AG04450 (cell line): ENCODE data around the gene FLOT2. TPM values are rescaled to one million over a fixed set of nuclear protein-coding genes. Genes with fewer than 3 reads are reported as not detected.

Source experiments
- CTCF ChIA-PET: fragments of 300-600, 350-600 bp; formaldehyde crosslinking; extraction: SDS; loops from one replicate; lab custom pipeline; 2022; ENCODE audit warnings: antibody characterized with exemption, inconsistent platforms; lab: Charles Lee
- POLR2A ChIA-PET: fragments of 350-600 bp; formaldehyde crosslinking; extraction: SDS; loops from one replicate; lab custom pipeline; 2021; ENCODE audit warnings: antibody characterized with exemption, inconsistent platforms; lab: Yijun Ruan, JAX
- DNase-seq: peaks from one replicate; pipeline ENCODE4 v3.0.0-alpha.2; 2011; ENCODE audit warnings: low read depth, low spot score
- H3K27ac ChIP-seq: one replicate; pipeline ENCODE4 v1.5.1; 2012; ENCODE audit warnings: low read depth, low read length, control low read depth
- H3K27me3 ChIP-seq: one replicate; pipeline ENCODE4 v1.6.0; 2012; ENCODE audit warnings: low read length; ENCODE audit not compliant: control insufficient read depth, insufficient read depth
- H3K4me3 ChIP-seq: 2 replicates; pipeline ENCODE4 v1.5.1; 2011; ENCODE audit warnings: mild to moderate bottlenecking, low read depth, low read length, control low read depth
- H3K9me3 ChIP-seq: 2 replicates; pipeline ENCODE4 v1.5.1; 2012; ENCODE audit warnings: low read length; ENCODE audit not compliant: control insufficient read depth, insufficient read depth
- polyA plus RNA-seq: library from polyadenylated mRNA; depleted of rRNA; stranded (reverse); fragments of >200 nt; gene quantifications from 2 replicates; pipeline ENCODE4 v1.2.3, GENCODE V29; 2011; rRNA removed
- small RNA-seq: library from RNA; depleted of rRNA; stranded (forward); fragments of <200 nt; gene quantifications from one replicate; pipeline ENCODE3, GENCODE V24; 2012; ENCODE audit warnings: low read depth; ENCODE audit not compliant: insufficient read length
- TF ChIP-seq, protein P1 (sequence below): IDR thresholded peaks from 2 replicates; pipeline ENCODE4 v1.5.1; 2011; ENCODE audit warnings: low read depth, low read length, control low read depth, inconsistent platforms

FLOT2 gene
- polyA plus RNA-seq, 1 experiment, result 80.5 TPM

DNA sequence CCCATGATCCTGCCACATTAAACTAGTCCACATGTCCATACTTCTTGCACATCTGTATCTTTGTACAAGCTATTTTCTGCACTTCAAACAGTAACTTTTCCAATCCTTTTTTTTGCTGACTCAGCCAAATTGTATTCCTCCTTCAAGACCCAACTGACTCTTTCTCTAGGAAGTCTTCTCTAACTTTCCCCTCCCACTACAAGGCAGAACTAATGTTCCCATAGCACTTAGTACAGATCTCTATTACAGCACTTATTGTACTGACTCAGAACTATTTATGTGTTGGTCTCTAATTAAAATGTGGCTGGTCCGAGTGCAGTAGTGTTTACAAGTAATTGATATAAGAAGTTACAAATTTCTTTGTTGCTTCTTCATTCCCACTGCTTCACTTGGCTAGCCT lies 63.1 kb downstream of the FLOT2 start:
- no peaks in the 10 kb centered on the region; the same call in 1 of the 2 replicates for H3K9me3 ChIP-seq
- DNase-seq, result no peak
- no peak overlapping the region for H3K27ac ChIP-seq
- no peak overlapping the region for H3K4me3 ChIP-seq
- TF ChIP-seq, protein P1, sequence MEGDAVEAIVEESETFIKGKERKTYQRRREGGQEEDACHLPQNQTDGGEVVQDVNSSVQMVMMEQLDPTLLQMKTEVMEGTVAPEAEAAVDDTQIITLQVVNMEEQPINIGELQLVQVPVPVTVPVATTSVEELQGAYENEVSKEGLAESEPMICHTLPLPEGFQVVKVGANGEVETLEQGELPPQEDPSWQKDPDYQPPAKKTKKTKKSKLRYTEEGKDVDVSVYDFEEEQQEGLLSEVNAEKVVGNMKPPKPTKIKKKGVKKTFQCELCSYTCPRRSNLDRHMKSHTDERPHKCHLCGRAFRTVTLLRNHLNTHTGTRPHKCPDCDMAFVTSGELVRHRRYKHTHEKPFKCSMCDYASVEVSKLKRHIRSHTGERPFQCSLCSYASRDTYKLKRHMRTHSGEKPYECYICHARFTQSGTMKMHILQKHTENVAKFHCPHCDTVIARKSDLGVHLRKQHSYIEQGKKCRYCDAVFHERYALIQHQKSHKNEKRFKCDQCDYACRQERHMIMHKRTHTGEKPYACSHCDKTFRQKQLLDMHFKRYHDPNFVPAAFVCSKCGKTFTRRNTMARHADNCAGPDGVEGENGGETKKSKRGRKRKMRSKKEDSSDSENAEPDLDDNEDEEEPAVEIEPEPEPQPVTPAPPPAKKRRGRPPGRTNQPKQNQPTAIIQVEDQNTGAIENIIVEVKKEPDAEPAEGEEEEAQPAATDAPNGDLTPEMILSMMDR, result no peak
- CTCF ChIA-PET, result no interaction called here
- no peaks in the 10 kb centered on the region for H3K27me3 ChIP-seq
- POLR2A ChIA-PET, result no interaction called here

Small RNAs within 50 kb of the gene (small RNA-seq; reads per million reads assigned to genes)
- not detected for gene RF00019

Other genes starting within 250 kb of the FLOT2 start
- 76.1 and 79.4 TPM in 2 replicates for gene SDF2, start 235.8 kb downstream of the FLOT2 start, polyA plus RNA-seq
- gene SUPT6H, start 235.5 kb downstream of the FLOT2 start, polyA plus RNA-seq, result 41.0 and 52.2 TPM in 2 replicates
- 0.51 and 0.52 TPM in 2 replicates for gene PROCA1, start 185.8 kb downstream of the FLOT2 start, polyA plus RNA-seq
- 389 and 428 TPM in 2 replicates for gene RAB34, start 179.9 kb downstream of the FLOT2 start, polyA plus RNA-seq
- gene RPL23A, start 177.7 kb downstream of the FLOT2 start, polyA plus RNA-seq, result 1,337 and 1,690 TPM in 2 replicates
- 11.8 and 13.1 TPM in 2 replicates for gene TLCD1, start 171.5 kb downstream of the FLOT2 start, polyA plus RNA-seq
- gene NEK8, start 168.9 kb downstream of the FLOT2 start, polyA plus RNA-seq, result 2.5 and 3.0 TPM in 2 replicates
- gene TRAF4, start 153.7 kb downstream of the FLOT2 start, polyA plus RNA-seq, result 26.1 and 38.8 TPM in 2 replicates
- gene FAM222B, start 54.9 kb downstream of the FLOT2 start, polyA plus RNA-seq, result 8.3 and 11.0 TPM in 2 replicates
- 45.7 and 54.4 TPM in 2 replicates for gene ERAL1, start 42.7 kb downstream of the FLOT2 start, polyA plus RNA-seq
- gene DHRS13, start 5.3 kb upstream of the FLOT2 start, polyA plus RNA-seq, result 2.9 and 3.1 TPM in 2 replicates
- gene PHF12, start 53.8 kb upstream of the FLOT2 start, polyA plus RNA-seq, result 13.6 and 17.8 TPM in 2 replicates
- gene SEZ6, start 108.3 kb upstream of the FLOT2 start, polyA plus RNA-seq, result not detected in 2 replicates
- gene PIPOX, start 145.4 kb upstream of the FLOT2 start, polyA plus RNA-seq, result 0.74 and 0.79 TPM in 2 replicates